Liver (tissue), 9 donors: Measurements from ENCODE around the gene ABHD12B. TPM values are rescaled to one million over a fixed set of nuclear protein-coding genes. Genes with fewer than 3 reads are reported as not detected.

ENCODE experiments used
- DNase-seq: peaks from one replicate; pipeline ENCODE4 v3.0.0-alpha.2; 2017; ENCODE audit warnings: low spot score
- H3K27ac ChIP-seq, 2 donors: one replicate each; pipeline ENCODE4 v1.7.0; 2013; ENCODE audit warnings: inconsistent platforms in 2 of 2, low read length in 2 of 2, control low read depth in 1 of 2, low read depth in 1 of 2, mild to moderate bottlenecking in 1 of 2
- H3K27me3 ChIP-seq, 4 donors: one replicate each; pipeline versions ENCODE4 v1.6.1 to v1.7.0; 2013; ENCODE audit warnings: low read length in 3 of 4, inconsistent platforms in 1 of 4, mild to moderate bottlenecking in 1 of 4, moderate library complexity in 1 of 4; ENCODE audit not compliant: control insufficient read depth in 4 of 4, insufficient read depth in 4 of 4
- H3K36me3 ChIP-seq, 4 donors: one replicate each; pipeline versions ENCODE4 v1.6.1 to v1.7.0; 2013; ENCODE audit warnings: low read length in 3 of 4, mild to moderate bottlenecking in 3 of 4, low read depth in 1 of 4, moderate library complexity in 1 of 4; ENCODE audit not compliant: control insufficient read depth in 4 of 4, insufficient read depth in 3 of 4
- H3K4me1 ChIP-seq, 4 donors: one replicate each; pipeline versions ENCODE4 v1.6.1 to v1.7.0; 2013; ENCODE audit warnings: low read length in 3 of 4, mild to moderate bottlenecking in 3 of 4, moderate library complexity in 1 of 4; ENCODE audit not compliant: control insufficient read depth in 4 of 4, insufficient read depth in 4 of 4
- H3K4me3 ChIP-seq, 3 donors: one replicate each; pipeline versions ENCODE4 v1.6.1 to v1.7.0; 2013; ENCODE audit warnings: low read length in 3 of 3, control low read depth in 1 of 3, low read depth in 1 of 3, mild to moderate bottlenecking in 1 of 3
- H3K9ac ChIP-seq, 2 donors: one replicate each; pipeline ENCODE4 v1.7.0; 2013; ENCODE audit warnings: low read length in 2 of 2, mild to moderate bottlenecking in 2 of 2, moderate library complexity in 2 of 2, control low read depth in 1 of 2, low read depth in 1 of 2
- H3K9me3 ChIP-seq, 4 donors: one replicate each; pipeline versions ENCODE4 v1.6.1 to v1.7.0; 2013; ENCODE audit warnings: low read length in 3 of 4; ENCODE audit not compliant: control insufficient read depth in 4 of 4
- ATF3 ChIP-seq: IDR thresholded peaks from 2 replicates; pipeline ENCODE4 v1.6.1; 2016; ENCODE audit warnings: antibody characterized with exemption
- CTCF ChIP-seq: fragments of 150-350 bp; IDR thresholded peaks from 2 replicates; pipeline ENCODE4 v1.5.1; 2017; ENCODE audit warnings: improper control_type of control experiment, low read depth, low read length; ENCODE audit not compliant: missing input control
- EGR1 ChIP-seq, 2 donors: IDR thresholded peaks; 2 replicates each; pipeline ENCODE4 v1.6.1; 2016 to 2018; ENCODE audit warnings: antibody characterized with exemption in 2 of 2, low read depth in 2 of 2
- FOXA1 ChIP-seq: IDR thresholded peaks from 2 replicates; pipeline ENCODE4 v1.6.1; 2016; ENCODE audit warnings: antibody characterized with exemption
- GABPA ChIP-seq, 2 donors: IDR thresholded peaks in 1 of 2; conservative IDR thresholded peaks in 1 of 2; 2 replicates each; pipeline ENCODE4 v1.6.1; 2016; ENCODE audit warnings: antibody characterized with exemption in 2 of 2, mild to moderate bottlenecking in 1 of 2, moderate library complexity in 1 of 2
- HNF4A ChIP-seq, 2 donors: conservative IDR thresholded peaks; 2 replicates each; pipeline ENCODE4 v1.6.1; 2016; ENCODE audit warnings: antibody characterized with exemption in 2 of 2, mild to moderate bottlenecking in 2 of 2
- HNF4G ChIP-seq: IDR thresholded peaks from 2 replicates; pipeline ENCODE4 v1.6.1; 2016; ENCODE audit warnings: antibody characterized with exemption
- JUND ChIP-seq, 2 donors: IDR thresholded peaks; 2 replicates each; pipeline ENCODE4 v1.6.1; 2016; ENCODE audit warnings: antibody characterized with exemption in 2 of 2
- MAX ChIP-seq: IDR thresholded peaks from 2 replicates; pipeline ENCODE4 v1.6.1; 2016; ENCODE audit warnings: antibody characterized with exemption
- NR2F2 ChIP-seq: IDR thresholded peaks from 2 replicates; pipeline ENCODE4 v1.6.1; 2016; ENCODE audit warnings: antibody characterized with exemption
- RAD21 ChIP-seq, 2 donors: IDR thresholded peaks; 2 replicates each; pipeline ENCODE4 v1.6.1; 2016; ENCODE audit warnings: antibody characterized with exemption in 2 of 2, mild to moderate bottlenecking in 2 of 2
- REST ChIP-seq: IDR thresholded peaks from 2 replicates; pipeline ENCODE4 v1.6.1; 2016; ENCODE audit warnings: antibody characterized with exemption, mild to moderate bottlenecking
- RXRA ChIP-seq, 2 donors: IDR thresholded peaks; 2 replicates each; pipeline ENCODE4 v1.6.1; 2017 to 2018; ENCODE audit warnings: antibody characterized with exemption in 2 of 2, mild to moderate bottlenecking in 1 of 2
- TAF1 ChIP-seq: conservative IDR thresholded peaks from 2 replicates; pipeline ENCODE4 v1.6.1; 2016; ENCODE audit warnings: antibody characterized with exemption, mild to moderate bottlenecking
- YY1 ChIP-seq: IDR thresholded peaks from 2 replicates; pipeline ENCODE4 v1.6.1; 2016; ENCODE audit warnings: antibody characterized with exemption, mild to moderate bottlenecking
- ZBTB33 ChIP-seq: IDR thresholded peaks from 2 replicates; pipeline ENCODE4 v1.6.1; 2016; ENCODE audit warnings: antibody characterized with exemption
- WGBS: extraction: QIAGEN DNeasy Blood & Tissue Kit; methylation state at CpG from one replicate; pipeline ENCODE4 v1.1.7; 2013; 5-methylcytosine and 5-hydroxymethylcytosine counted together
- polyA plus RNA-seq, 2 donors: library from polyadenylated mRNA; stranded (reverse) in 1 of 2; unstranded in 1 of 2; fragments of 200-250 nt in 1 of 2; fragments of >200 nt in 1 of 2; fragmentation: Nextera tagmentation in 1 of 2; extraction: Ambion mirVana in 1 of 2; gene quantifications; one replicate each; pipeline versions ENCODE4 v1.2.1 to v1.2.3, GENCODE V29; 2013 to 2015
- total RNA-seq, 2 donors: library from RNA; depleted of rRNA; stranded (reverse); fragments of >200 nt; gene quantifications; one replicate each; pipeline ENCODE4 v1.2.3, GENCODE V29; 2014
- donor health status: healthy.
- donor health status: healthy.
- donor health status: healthy.
- donor health status: healthy.
- donor health status: healthy.

ABHD12B gene
- total and polyA plus RNA-seq, 4 donors: 0.09 to 0.58 TPM; not detected in 2

GRCh38 chr14:50829489-50830043 is 42.3 kb upstream of the ABHD12B start:
- Histone ChIP-seq H3K4me1 (peaks cover 0 to 23% (median 12%) of the 10 kb centered on the region in 4 donors), H3K9me3 (no peaks in the 10 kb centered on the region), H3K27ac (peak overlapping the region in 1 of 2 donors; percentile 67), H3K4me3 (peak overlapping the region in 2 of 3 donors; percentile 71 to 96), H3K27me3 (no peaks in the 10 kb centered on the region), H3K36me3 (no peaks in the 10 kb centered on the region), H3K9ac (no peak overlapping the region)
- WGBS: 40% methylated on average over 14 of the region's 14 CpGs
- DNase-seq: no peak
- no peak for TF ChIP-seq NR2F2
- TF ChIP-seq TAF1: no peak
- TF ChIP-seq YY1: no peak
- TF ChIP-seq GABPA (IDR thresholded peaks at IDR 0.05 in 1 of 2, conservative IDR thresholded peaks at IDR 0.05 in 1 of 2): no peak
- no peak for TF ChIP-seq ATF3
- TF ChIP-seq RXRA (IDR thresholded peaks at IDR 0.05): no peak
- TF ChIP-seq FOXA1: no peak
- no peak for TF ChIP-seq JUND (IDR thresholded peaks at IDR 0.05)
- no peak for TF ChIP-seq REST
- no peak for TF ChIP-seq HNF4G
- TF ChIP-seq EGR1 (IDR thresholded peaks at IDR 0.05; ENCODE audit: low read depth in 2 of 2): no peak

- Histone ChIP-seq H3K4me3 (peak overlapping the region; percentile 60 to 96 (median 71)), H3K4me1 (peaks cover 0 to 28% (median 12%) of the 10 kb centered on the region in 4 donors), H3K9ac (no peak overlapping the region), H3K36me3 (no peaks in the 10 kb centered on the region), H3K27ac (peak overlapping the region; percentile 67 to 71), H3K27me3 (no peaks in the 10 kb centered on the region), H3K9me3 (no peaks in the 10 kb centered on the region)
- under 1% methylated on average over 93 of the region's 93 CpGs for WGBS
- TF ChIP-seq HNF4A (conservative IDR thresholded peaks at IDR 0.05) (no peak), CTCF (no peak), ZBTB33 (no peak), MAX (no peak), RAD21 (IDR thresholded peaks at IDR 0.05) (no peak), ATF3 (no peak), TAF1 (no peak), NR2F2 (no peak), YY1 (no peak), HNF4G (no peak), REST (no peak), JUND (IDR thresholded peaks at IDR 0.05) (no peak), RXRA (IDR thresholded peaks at IDR 0.05) (no peak), GABPA (IDR thresholded peaks at IDR 0.05 in 1 of 2, conservative IDR thresholded peaks at IDR 0.05 in 1 of 2) (no peak), EGR1 (IDR thresholded peaks at IDR 0.05; ENCODE audit: low read depth in 2 of 2) (no peak)
- peak; percentile 52 for DNase-seq
Observed at GRCh38 chr14:50830044-50830931, 41.6 kb upstream of the ABHD12B start.
